ENCODE measurements around the gene PTK6. TPM values are rescaled to one million over a fixed set of nuclear protein-coding genes. Genes with fewer than 3 reads are reported as not detected.

Gene PTK6
- total RNA-seq, 4 donors from 2014 or later = under 0.01 TPM; not detected in 2

GRCh38 chr20:63563225-63563935 lies 26.2 kb upstream of the PTK6 start:
- Histone ChIP-seq H3K27me3 (no peaks in the 10 kb centered on the region), H3K27ac (no peak overlapping the region), H3K36me3 (no peaks in the 10 kb centered on the region), H3K4me3 (no peak overlapping the region), H3K4me1 (no peaks in the 10 kb centered on the region), H3K9me3 (no peaks in the 10 kb centered on the region)
- no peak for DNase-seq
- intact Hi-C loops (cut with DNase I; ENCODE audit: low total_unique reads) = no loop called here
- no peak for TF ChIP-seq POLR2A (IDR thresholded peaks at IDR 0.05)
- TF ChIP-seq CTCF (IDR thresholded peaks at IDR 0.05) = no peak

- intact Hi-C loops (cut with DNase I; ENCODE audit: low total_unique reads) = no loop called here
- Histone ChIP-seq H3K27me3 (no peaks in the 10 kb centered on the region), H3K36me3 (no peaks in the 10 kb centered on the region), H3K9me3 (no peaks in the 10 kb centered on the region), H3K4me1 (no peaks in the 10 kb centered on the region), H3K4me3 (no peak overlapping the region), H3K27ac (no peak overlapping the region)
- TF ChIP-seq CTCF (IDR thresholded peaks at IDR 0.05) = no peak
- TF ChIP-seq POLR2A (IDR thresholded peaks at IDR 0.05) = no peak
- DNase-seq = no peak
Measured at GRCh38 chr20:63562461-63563224, 25.5 kb upstream of the PTK6 start.

- H3K36me3 ChIP-seq = no peaks in the 10 kb centered on the region
- no peak overlapping the region for H3K4me3 ChIP-seq
- H3K9me3 ChIP-seq = no peaks in the 10 kb centered on the region
- no peaks in the 10 kb centered on the region for H3K27me3 ChIP-seq
- TF ChIP-seq POLR2A (IDR thresholded peaks at IDR 0.05) = no peak
- TF ChIP-seq CTCF (IDR thresholded peaks at IDR 0.05) = no peak
- no peak overlapping the region for H3K27ac ChIP-seq
- no peaks in the 10 kb centered on the region for H3K4me1 ChIP-seq
- no peak for DNase-seq
- intact Hi-C loops (cut with DNase I; ENCODE audit: low total_unique reads) = no loop called here
Measured at GRCh38 chr20:63561624-63562396, 24.6 kb upstream of the PTK6 start.

GRCh38 chr20:63560856-63561609 lies 23.9 kb upstream of the PTK6 start:
- intact Hi-C loops (cut with DNase I; ENCODE audit: low total_unique reads) = no loop called here
- Histone ChIP-seq H3K4me3 (no peak overlapping the region), H3K4me1 (no peaks in the 10 kb centered on the region), H3K9me3 (no peaks in the 10 kb centered on the region), H3K27ac (no peak overlapping the region), H3K27me3 (no peaks in the 10 kb centered on the region), H3K36me3 (no peaks in the 10 kb centered on the region)
- TF ChIP-seq CTCF (IDR thresholded peaks at IDR 0.05) (no peak), POLR2A (IDR thresholded peaks at IDR 0.05) (no peak)
- no peak for DNase-seq
